Endothelial cell of umbilical vein (primary cell): ENCODE measurements around the gene FHOD3. TPM values are rescaled to one million over a fixed set of nuclear protein-coding genes. Genes with fewer than 3 reads are reported as not detected.

Source experiments
- BruUV-seq: library from RNA; stranded (reverse); fragments of 400-500 nt; replicated peaks from 2 replicates; lab custom pipeline; 2021; lab: Mats Ljungman, UMichigan
- CTCF ChIA-PET: fragments of 300-600, 350-600 bp; sonication (Branson Sonifier 250); formaldehyde crosslinking; loops from one replicate; lab custom pipeline; 2021; ENCODE audit warnings: antibody characterized with exemption, inconsistent platforms; lab: Charles Lee
- POLR2A ChIA-PET: fragments of 300-600, 350-600 bp; sonication (Branson Sonifier 250); formaldehyde crosslinking; loops from one replicate; lab custom pipeline; 2021; ENCODE audit warnings: antibody characterized with exemption, inconsistent platforms; lab: Charles Lee
- DNase-seq: peaks from one replicate; pipeline ENCODE4 v3.0.0-alpha.2; 2011; ENCODE audit warnings: low read depth, low spot score
- FAIRE-seq: peaks from 2 replicates; lab custom pipeline; 2011; peaks lifted over from hg19 to GRCh38; lab: Jason Lieb, UNC
- H2AFZ ChIP-seq: 2 replicates; pipeline ENCODE4 v1.6.0; 2012; ENCODE audit warnings: low read depth, low read length, control low read depth, inconsistent platforms
- H3K27ac ChIP-seq: 2 replicates; pipeline ENCODE4 v1.5.1; 2011; ENCODE audit warnings: low read depth, mild to moderate bottlenecking, control low read depth, low read length, moderate library complexity; ENCODE audit not compliant: insufficient read depth
- H3K27me3 ChIP-seq, 2 experiments: 2 replicates each; pipeline versions ENCODE4 v1.6.0 to v1.6.1; 2011; ENCODE audit warnings: low read length in 2 of 2, mixed read lengths in 1 of 2; ENCODE audit not compliant: control insufficient read depth in 2 of 2, insufficient read depth in 2 of 2
- H3K36me3 ChIP-seq, 2 experiments: 2 replicates in 1 of 2; 3 replicates in 1 of 2; pipeline ENCODE4 v1.5.1; 2011; ENCODE audit warnings: low read length in 2 of 2, mild to moderate bottlenecking in 1 of 2, moderate library complexity in 1 of 2; ENCODE audit not compliant: control insufficient read depth in 2 of 2, insufficient read depth in 2 of 2; ENCODE audit errors: extremely low read depth in 1 of 2
- H3K4me1 ChIP-seq: 3 replicates; pipeline ENCODE4 v1.5.1; 2011; ENCODE audit warnings: mild to moderate bottlenecking, low read length; ENCODE audit not compliant: control insufficient read depth, insufficient read depth; ENCODE audit errors: extremely low read depth
- H3K4me2 ChIP-seq: 2 replicates; pipeline ENCODE4 v1.6.1; 2011; ENCODE audit warnings: low read length, control low read depth, mixed read lengths; ENCODE audit not compliant: insufficient read depth
- H3K4me3 ChIP-seq, 3 experiments: fragments of 200-600 bp in 1 of 3; sonication (generic), shearing (Covaris generic) in 1 of 3; replicated peaks in 1 of 3; 2 replicates each; pipeline ENCODE4 v1.5.1; 2011 to 2016; ENCODE audit warnings: control low read depth in 3 of 3, low read length in 3 of 3, mild to moderate bottlenecking in 2 of 3, inconsistent platforms in 1 of 3, low read depth in 1 of 3, moderate library complexity in 1 of 3; ENCODE audit not compliant: insufficient read depth in 1 of 3
- H3K79me2 ChIP-seq: 2 replicates; pipeline ENCODE4 v1.6.0; 2012; ENCODE audit warnings: low read length, inconsistent platforms; ENCODE audit not compliant: control insufficient read depth, insufficient read depth
- H3K9ac ChIP-seq: replicated peaks from 2 replicates; pipeline ENCODE3; 2011; ENCODE audit warnings: low read length, control low read depth; ENCODE audit not compliant: insufficient read depth; ENCODE audit errors: extremely low read depth
- H3K9me1 ChIP-seq: replicated peaks from 3 replicates; pipeline ENCODE4 v1.6.0; 2011; ENCODE audit warnings: mild to moderate bottlenecking, low read length; ENCODE audit not compliant: control insufficient read depth, insufficient read depth; ENCODE audit errors: extremely low read depth
- H3K9me3 ChIP-seq: replicated peaks from 2 replicates; pipeline ENCODE4 v1.5.1; 2012; ENCODE audit warnings: low read length, inconsistent platforms; ENCODE audit not compliant: control insufficient read depth, insufficient read depth
- H4K20me1 ChIP-seq: replicated peaks from 2 replicates; pipeline ENCODE3; 2011; ENCODE audit warnings: mild to moderate bottlenecking, low read length; ENCODE audit not compliant: control insufficient read depth, insufficient read depth; ENCODE audit errors: extremely low read depth
- CTCF ChIP-seq, 2 donors: IDR thresholded peaks; 1 replicate in 1 of 2; 2 replicates in 1 of 2; pipeline ENCODE4 v1.5.1; 2011; ENCODE audit warnings: low read length in 2 of 2, mild to moderate bottlenecking in 2 of 2, moderate library complexity in 2 of 2, control low read depth in 1 of 2, inconsistent platforms in 1 of 2, low read depth in 1 of 2; ENCODE audit not compliant: insufficient read depth in 1 of 2; ENCODE audit errors: extremely low read depth in 1 of 2
- EZH2 ChIP-seq: IDR thresholded peaks from 2 replicates; pipeline ENCODE4 v1.6.1; 2012; ENCODE audit warnings: borderline replicate concordance, low read depth, mild to moderate bottlenecking, moderate library complexity, low read length, inconsistent platforms; ENCODE audit not compliant: severe bottlenecking
- FOS ChIP-seq: IDR thresholded peaks from 2 replicates; pipeline ENCODE4 v1.6.1; 2011; ENCODE audit warnings: mild to moderate bottlenecking, low read length, moderate library complexity, borderline replicate concordance; ENCODE audit not compliant: insufficient read depth
- GATA2 ChIP-seq: IDR thresholded peaks from 2 replicates; pipeline ENCODE4 v1.7.0; 2011; ENCODE audit warnings: low read depth, mild to moderate bottlenecking, moderate library complexity, mixed read lengths, low read length; ENCODE audit not compliant: insufficient read length, insufficient read depth
- JUN ChIP-seq: IDR thresholded peaks from 2 replicates; pipeline ENCODE4 v1.6.1; 2011; ENCODE audit warnings: borderline replicate concordance, low read depth; ENCODE audit not compliant: insufficient read length, insufficient read depth
- MYC ChIP-seq: IDR thresholded peaks from one replicate; pipeline ENCODE4 v1.6.1; 2011; ENCODE audit warnings: mild to moderate bottlenecking, low read depth, low read length
- POLR2A ChIP-seq: IDR thresholded peaks from 2 replicates; pipeline ENCODE4 v1.6.1; 2012; ENCODE audit warnings: low read depth, mild to moderate bottlenecking, control low read depth, low read length
- POLR2AphosphoS5 ChIP-seq: IDR thresholded peaks from 2 replicates; pipeline ENCODE4 v1.6.1; 2012; ENCODE audit warnings: low read depth, mild to moderate bottlenecking, control low read depth, low read length, moderate library complexity; ENCODE audit not compliant: insufficient read depth
- dilution Hi-C: fragments of 300-500 bp; cut with MboI; formaldehyde crosslinking; loops from one replicate; pipeline ENCODE4 v1.15.0; 2019; ENCODE audit warnings: low sequenced_read_pairs; ENCODE audit not compliant: extremely low pct_ligation_motif_present
- intact Hi-C: fragments of 100-400 bp; cut with micrococcal nuclease; formaldehyde crosslinking; loops from one replicate; pipeline ENCODE4 v1.10.0; 2022
- polyA plus RNA-seq, 4 experiments: library from polyadenylated mRNA; depleted of rRNA in 3 of 4; stranded (reverse) in 3 of 4; unstranded in 1 of 4; fragments of >200 nt; gene quantifications; 2 replicates each; pipeline versions ENCODE4 v1.2.1 to v1.2.3, GENCODE V29; 2011 to 2012; ENCODE audit warnings: missing spikeins in 1 of 4
- total RNA-seq: library from RNA; stranded (reverse); gene quantifications from 2 replicates; pipeline ENCODE4 v1.2.3, GENCODE V29; 2021
- TF ChIP-seq, protein P1 (sequence below): IDR thresholded peaks from 2 replicates; pipeline ENCODE4 v1.6.1; 2011; ENCODE audit not compliant: insufficient read depth, insufficient read length

FHOD3 gene
- total and polyA plus RNA-seq, 2 donors (not counting 3 experiments of a cell fraction or from before 2014, with no cell fraction given) = 0.06 to 1.5 TPM

DNA sequence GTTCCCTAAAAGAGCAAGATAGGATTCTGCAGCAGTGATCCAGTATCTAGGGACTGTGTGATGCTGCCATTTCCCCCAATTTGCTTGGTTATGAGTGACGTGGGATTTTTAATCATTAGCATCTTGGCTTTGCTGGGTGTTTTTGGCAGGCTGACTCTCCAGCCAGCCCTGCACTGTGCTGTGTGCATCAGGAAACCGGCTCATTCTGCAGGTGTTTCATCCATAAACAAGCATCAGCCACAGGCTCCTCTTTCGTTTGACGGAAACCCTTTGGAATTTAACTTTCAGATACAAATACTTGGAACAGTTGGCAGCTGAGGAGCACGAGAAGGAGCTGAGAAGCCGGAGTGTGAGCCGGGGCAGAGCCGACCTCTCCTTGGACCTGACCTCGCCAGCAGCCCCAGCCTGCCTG is 395.4 kb downstream of the FHOD3 start:
- POLR2A ChIA-PET = no interaction called here
- dilution Hi-C loops = no loop called here

More for the DNA sequence above, 395.4 kb downstream of the FHOD3 start:
- peaks cover 2 to 3% of the 10 kb centered on the region in 2 experiments for H3K27me3 ChIP-seq
- no peak for TF ChIP-seq EZH2
- no peak for TF ChIP-seq POLR2AphosphoS5
- no peak for TF ChIP-seq MYC
- no peak for TF ChIP-seq GATA2
- no peak for TF ChIP-seq JUN
- no peak for TF ChIP-seq FOS
- TF ChIP-seq, protein P1, sequence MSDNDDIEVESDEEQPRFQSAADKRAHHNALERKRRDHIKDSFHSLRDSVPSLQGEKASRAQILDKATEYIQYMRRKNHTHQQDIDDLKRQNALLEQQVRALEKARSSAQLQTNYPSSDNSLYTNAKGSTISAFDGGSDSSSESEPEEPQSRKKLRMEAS = no peak
- no peak for TF ChIP-seq CTCF (IDR thresholded peaks at IDR 0.05; ENCODE audit: extremely low read depth in 1 of 2, insufficient read depth in 1 of 2, low read depth in 1 of 2, low read length in 2 of 2)
- TF ChIP-seq POLR2A = no peak
- CTCF ChIA-PET = no interaction called here
- no peak overlapping the region for H2AFZ ChIP-seq
- H3K9ac ChIP-seq = no peak overlapping the region
- H3K4me3 ChIP-seq = no peak overlapping the region
- no peaks in the 10 kb centered on the region for H4K20me1 ChIP-seq
- no peak for FAIRE-seq
- DNase-seq = no peak
- no peaks in the 10 kb centered on the region for H3K9me3 ChIP-seq
- no peak overlapping the region for H3K27ac ChIP-seq
- BruUV-seq = no TSS peak
- no peaks in the 10 kb centered on the region for H3K79me2 ChIP-seq
- no peaks in the 10 kb centered on the region for H3K4me1 ChIP-seq
- no peak overlapping the region for H3K4me2 ChIP-seq
- no peaks in the 10 kb centered on the region for H3K36me3 ChIP-seq
- H3K9me1 ChIP-seq = no peaks in the 10 kb centered on the region
- intact Hi-C loops = no loop called here
